PC-3 (cell line): ENCODE data around the gene CENPA.

Source experiments
- CTCF ChIP-seq: fragments of 300-600 bp; sonication (generic); conservative IDR thresholded peaks from 2 replicates; pipeline ENCODE4 v1.5.1; 2017; ENCODE audit warnings: antibody characterized with exemption, low read depth, mild to moderate bottlenecking, low read length
- EZH2 ChIP-seq: fragments of 300-600 bp; sonication (generic); IDR thresholded peaks from one replicate; pipeline ENCODE4 v1.6.1; 2017; ENCODE audit warnings: antibody characterized with exemption, mild to moderate bottlenecking, low read length; ENCODE audit not compliant: unreplicated experiment
- EZH2phosphoT487 ChIP-seq: fragments of 300-600 bp; sonication (generic); IDR thresholded peaks from 2 replicates; pipeline ENCODE4 v1.6.1; 2018; ENCODE audit warnings: mild to moderate bottlenecking, antibody characterized with exemption, low read length, borderline replicate concordance

- TF ChIP-seq CTCF, result no peak
- TF ChIP-seq EZH2phosphoT487, result no peak
- TF ChIP-seq EZH2, result no peak
These were observed 19.4 kb downstream of the CENPA start for GRCh38 chr2:26805241-26805676.
